ENCODE measurements around the gene PTS.

GRCh38 chr11:112221274-112221835, 4.9 kb upstream of the PTS start:
- TF ChIP-seq CTCF (IDR thresholded peaks at IDR 0.05) (no peak), POLR2A (IDR thresholded peaks at IDR 0.05) (no peak)

Data from esophagus squamous epithelium (tissue), 4 donors.